GM18526 (cell line): ENCODE data around the gene RNF113A.
A peak's percentile ranks its signal among the peaks of the same experiment; 100 is the strongest.

Experiments
- POLR2A ChIP-seq: IDR thresholded peaks from 3 replicates; pipeline ENCODE4 v1.6.1; 2011; ENCODE audit not compliant: insufficient read length; ENCODE audit errors: extremely low read depth

The RNF113A gene

GRCh38 chrX:119870626-119871131, 854 bp downstream of the RNF113A start:
- TF ChIP-seq POLR2A, result no peak

- TF ChIP-seq POLR2A, result no peak
Measured at GRCh38 chrX:119853444-119853843, 18.1 kb downstream of the RNF113A start.

DNA sequence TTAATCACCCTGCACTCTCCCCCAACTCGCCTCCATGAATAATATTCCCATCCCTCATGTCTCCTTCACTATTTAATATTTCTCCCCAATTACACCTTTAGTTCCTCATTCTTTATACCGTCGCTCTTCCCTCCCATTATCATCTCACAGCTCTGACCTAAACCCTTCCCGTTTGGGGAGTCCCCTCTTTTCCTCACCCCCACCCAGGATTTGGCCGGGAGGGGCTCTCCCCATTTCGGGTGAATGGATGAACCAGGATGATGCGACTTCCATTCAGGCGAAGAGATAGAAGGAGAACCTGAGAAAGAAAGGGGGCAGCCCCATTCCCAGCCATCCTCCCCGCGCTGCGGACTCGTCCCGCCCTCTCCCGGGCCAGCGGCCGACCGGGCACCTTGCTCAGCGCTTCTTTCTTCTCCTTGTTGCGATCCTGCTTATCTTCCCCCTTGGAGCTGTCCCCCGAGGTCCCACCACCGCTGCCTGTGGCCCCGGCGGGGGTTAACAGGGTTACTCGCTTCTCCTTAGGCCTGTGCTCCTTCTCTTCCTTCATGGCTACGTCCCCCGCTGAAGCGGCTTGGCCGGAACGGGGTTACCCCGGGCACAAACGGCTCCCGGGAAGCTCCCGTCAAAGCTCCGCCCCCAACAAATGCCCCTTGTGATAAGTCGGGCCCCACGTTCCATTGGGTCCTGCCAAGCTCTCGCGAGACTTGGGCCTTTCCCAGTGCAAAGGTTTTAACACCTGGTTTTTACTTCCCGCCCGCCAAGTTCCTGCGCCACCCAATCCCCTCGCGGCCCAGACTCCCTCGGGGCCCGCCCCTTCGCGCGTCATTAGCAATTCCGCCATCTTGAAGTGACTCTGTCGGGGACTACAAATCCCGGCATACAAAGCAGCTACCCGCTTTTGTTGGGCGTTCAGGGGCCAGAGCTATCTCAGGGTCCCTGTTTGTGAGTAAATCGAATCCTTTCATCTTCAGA, 18.9 kb downstream of the RNF113A start, which contains the start of gene UPF3B:
UPF3B (minus strand) TSS at position 582 of the 972 bp plus-strand sequence; CDS start at position 547, 35 bp downstream.
- peak; percentile 67 for TF ChIP-seq POLR2A

DNA sequence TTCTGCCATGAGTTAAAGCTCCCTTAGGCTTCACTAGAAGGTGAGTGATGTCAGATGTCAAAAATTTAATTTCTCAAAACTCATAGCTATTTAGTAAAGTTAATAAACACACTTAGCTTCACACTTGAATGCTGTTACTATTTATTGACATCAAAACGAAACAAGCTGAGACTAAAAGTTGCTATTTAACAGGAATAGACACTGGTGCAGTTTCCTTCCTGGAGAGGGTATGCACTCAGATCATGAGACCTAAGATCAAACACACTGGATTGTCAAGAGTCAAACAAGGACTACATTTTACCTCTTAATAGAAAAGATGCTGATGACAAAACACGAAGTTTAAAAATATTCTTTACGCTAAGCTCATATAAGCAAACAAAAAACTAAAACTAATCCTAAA, 37.6 kb downstream of the RNF113A start:
- no peak for TF ChIP-seq POLR2A

- no peak for TF ChIP-seq POLR2A
Measured at GRCh38 chrX:119828446-119828845, 43.1 kb downstream of the RNF113A start.

- TF ChIP-seq POLR2A, result no peak
Measured at GRCh38 chrX:119826399-119826959, 45.1 kb downstream of the RNF113A start.
